ENCODE data around the gene UBE4A.
"Not testable (repeated sequence)": the region's sequence is repeated elsewhere in the genome, so short reads cannot be mapped to it uniquely, and the experiment has no call there.

The UBE4A gene

DNA sequence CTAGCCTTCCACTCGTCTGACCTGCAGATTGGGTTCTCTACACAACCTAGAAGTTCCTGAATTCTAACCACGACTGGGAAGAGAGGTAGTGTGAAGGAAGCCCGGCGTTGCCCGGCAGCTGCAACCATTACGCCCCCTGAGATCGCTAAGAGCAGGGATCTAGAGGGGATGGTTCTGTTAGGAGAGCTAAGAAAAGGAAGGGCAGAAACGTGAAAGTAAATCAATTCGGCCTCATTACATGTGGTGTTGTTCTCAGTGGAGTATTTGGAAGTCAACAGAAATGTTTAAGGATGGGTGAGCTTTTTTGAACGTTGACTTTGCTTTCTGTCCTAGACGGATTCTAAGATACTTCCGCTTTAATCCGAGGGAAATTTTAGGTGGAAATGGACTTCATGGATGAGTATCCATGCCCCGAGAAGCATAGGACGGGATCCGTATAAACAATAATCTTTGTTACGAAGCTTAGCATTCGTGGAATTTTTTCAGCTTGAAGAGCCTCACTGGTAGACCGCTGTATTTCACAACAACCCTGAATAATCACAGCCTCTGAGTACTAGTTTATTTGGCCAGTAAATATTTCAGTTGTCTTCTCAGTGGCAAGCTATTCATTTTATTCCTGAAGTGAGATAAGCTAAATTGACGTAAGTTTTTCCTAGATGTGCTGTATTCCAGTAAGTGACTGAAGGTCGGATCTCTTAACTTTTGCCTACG is 42.6 kb downstream of the UBE4A start:
- DNase-seq, result no peak

DNA sequence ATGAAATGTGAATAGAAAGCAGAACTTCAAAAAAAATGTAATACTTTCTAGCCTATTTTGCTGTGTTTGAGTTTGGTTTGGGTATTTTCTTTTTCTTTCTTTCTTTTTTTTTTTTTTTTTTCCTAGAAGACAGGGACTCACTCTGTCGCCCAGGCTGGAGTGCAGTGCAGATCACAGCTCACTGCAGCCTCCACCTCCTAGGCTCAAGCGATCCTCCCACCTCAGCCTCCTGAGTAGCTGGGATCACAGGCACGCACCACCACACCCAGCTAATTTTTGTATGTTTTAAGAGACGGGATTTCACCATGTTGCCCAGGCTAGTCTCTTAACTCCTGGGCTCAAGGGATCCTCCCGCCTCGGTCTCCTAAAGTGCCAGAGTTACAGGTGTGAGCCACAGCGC is 43.2 kb downstream of the UBE4A start:
- DNase-seq, result not testable (repeated sequence)

DNA sequence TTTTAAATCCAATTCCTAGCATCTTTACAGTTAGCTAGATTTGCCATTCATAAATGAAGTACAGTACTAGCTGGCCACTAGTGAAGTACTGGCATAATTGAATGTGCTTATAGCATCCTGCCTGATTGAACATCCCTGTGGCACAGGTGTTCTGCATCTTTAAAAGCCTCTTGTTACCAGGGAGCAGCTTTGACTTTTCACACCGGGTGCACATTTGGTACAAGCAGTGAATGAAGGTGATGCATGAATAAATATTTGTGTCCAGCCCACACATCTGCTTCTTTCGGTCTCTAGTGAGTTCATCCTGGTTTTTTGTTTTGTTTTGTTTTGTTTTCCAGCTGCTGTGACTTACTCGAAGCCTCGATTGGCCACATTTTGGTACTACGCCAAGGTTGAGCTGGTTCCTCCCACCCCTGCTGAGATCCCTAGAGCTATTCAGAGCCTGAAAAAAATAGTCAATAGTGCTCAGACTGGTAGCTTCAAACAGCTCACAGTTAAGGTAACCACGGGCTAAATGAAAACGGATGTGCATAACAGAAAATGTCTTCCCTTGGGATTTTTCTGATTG is 47.3 kb downstream of the UBE4A start:
- no peak for DNase-seq

DNA sequence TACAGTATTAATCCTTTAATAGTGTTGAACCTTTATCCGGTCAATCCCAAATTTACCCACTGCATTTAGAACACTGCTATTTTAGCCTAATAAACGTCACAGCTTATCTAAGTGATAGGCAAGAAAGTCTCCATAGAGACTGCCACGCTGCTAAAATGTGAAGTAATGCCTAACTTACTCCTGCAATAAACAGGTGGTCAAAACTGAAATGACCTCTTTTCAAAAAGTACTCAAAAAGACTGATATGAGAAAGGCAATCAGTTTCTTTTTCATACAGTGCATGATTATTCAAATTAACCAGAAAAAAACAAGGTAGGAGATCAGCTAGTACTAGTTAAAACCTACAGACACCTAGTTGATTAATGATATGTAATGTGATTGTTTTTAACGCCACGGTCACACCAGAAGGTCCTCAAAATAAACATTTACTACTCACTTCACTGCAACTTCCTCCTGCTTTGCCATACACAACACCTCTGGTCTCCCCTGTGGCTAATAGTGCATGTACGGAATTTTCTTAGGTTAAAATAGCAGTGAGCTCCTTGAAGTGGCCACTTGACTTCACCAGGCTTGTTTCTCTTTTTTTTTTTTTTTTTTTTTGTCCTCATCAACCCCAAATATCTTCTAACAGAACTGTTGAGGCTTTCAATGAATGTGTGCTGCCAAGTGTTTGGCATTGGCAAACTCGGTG is 50.8 kb downstream of the UBE4A start:
- no peak for DNase-seq

DNA sequence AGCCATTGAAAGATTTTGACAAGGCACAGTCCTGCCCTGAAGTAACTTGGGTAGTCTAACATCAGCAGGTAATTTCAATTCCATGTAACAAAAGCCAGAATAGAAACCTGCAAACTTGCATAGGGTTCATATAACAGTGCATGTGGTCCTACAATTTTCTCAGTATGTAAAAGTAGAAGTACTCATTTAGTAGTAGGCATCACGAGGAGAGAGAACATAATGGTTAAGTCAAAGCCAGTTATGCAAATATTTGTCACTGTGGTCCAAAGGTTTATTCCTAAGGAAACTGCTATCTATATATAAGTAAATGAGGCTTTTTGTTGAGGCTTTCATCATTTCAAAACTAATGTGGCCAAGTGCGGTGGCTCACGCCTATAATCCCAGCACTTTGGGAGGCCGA is 52.1 kb downstream of the UBE4A start:
- DNase-seq, result no peak

DNA sequence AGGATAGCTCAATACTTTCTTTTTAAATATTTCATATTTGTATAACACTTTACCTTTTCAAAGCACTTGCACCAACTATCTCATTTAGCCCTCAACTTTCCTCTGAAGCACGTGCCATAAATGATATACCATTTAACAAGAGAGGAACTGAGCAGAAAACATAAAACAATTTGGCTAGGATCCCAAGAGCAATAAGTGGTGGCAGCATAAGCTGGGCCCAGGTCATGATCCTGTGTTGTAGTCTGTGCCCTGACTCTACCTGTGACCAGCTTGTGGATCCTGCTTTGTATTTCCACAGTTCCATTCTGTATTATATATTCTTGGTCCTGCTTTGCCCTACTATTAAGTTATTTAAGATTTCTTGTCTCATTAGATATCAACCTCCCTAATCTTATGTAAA is 53.5 kb downstream of the UBE4A start:
- DNase-seq, result no peak

DNA sequence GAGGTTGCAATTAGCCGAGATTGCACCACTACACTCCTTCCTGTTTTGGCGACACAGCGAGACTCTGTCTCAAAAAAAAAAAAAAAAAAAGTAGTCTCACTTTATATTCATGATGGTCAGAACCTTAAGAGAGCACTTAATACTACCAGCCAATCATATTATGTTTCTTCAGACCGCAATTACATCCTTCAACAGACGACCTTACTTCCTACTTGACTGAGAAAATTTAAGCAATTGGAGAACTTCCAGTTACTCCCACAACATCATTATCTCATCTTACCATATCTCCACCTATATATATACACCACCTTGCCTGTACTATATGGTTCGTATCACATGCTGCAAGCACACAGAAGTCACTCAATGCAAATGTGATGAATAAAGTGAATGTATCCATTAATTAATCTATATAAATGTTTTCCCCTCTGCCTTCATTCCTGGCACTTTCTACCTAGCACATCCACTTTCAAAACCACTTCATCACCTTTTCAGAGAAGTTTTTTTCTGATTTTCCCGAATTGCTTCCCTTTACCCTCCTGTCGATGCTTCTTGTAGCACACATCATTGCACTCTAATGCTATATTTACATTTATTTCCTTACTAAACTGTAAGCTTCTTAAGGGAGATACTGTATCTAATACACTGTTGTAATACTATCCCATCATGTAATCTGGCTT is 55.8 kb downstream of the UBE4A start:
- DNase-seq, result no peak

DNA sequence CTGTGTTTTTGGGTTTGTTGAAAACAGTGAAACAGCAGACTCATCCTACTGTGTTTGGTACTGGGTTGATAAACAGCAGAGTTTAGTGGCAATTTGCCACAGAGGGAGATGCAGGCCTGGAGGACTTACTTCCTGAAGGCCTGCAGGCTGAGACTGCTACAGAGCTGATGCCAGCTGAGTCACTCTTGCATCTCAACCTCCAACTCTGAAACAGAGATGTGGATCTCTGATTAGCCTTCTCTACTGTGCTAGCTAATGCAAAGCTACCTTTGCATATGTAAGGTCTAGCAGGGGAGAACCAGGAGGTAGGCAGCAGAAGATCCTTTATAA is 56.3 kb downstream of the UBE4A start:
- peak; percentile 36 for DNase-seq

DNA sequence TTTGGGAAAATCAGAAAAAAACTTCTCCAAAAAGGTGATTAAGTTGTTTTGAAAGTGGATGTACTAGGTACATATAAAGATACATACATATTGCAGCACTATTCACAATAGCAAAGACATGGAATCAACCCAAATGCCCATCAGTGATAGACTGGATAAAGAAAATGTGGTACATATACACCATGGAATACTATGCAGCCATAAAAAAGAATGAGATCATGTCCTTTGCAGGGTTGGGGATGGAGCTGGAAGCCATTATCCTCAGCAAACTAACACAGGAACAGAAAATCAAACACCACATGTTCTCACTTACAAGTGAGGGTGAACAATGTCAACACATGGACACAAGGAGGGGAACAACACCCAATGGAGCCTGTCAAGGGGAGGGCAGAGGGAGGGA is 57.5 kb downstream of the UBE4A start:
- DNase-seq, result not testable (repeated sequence)

DNA sequence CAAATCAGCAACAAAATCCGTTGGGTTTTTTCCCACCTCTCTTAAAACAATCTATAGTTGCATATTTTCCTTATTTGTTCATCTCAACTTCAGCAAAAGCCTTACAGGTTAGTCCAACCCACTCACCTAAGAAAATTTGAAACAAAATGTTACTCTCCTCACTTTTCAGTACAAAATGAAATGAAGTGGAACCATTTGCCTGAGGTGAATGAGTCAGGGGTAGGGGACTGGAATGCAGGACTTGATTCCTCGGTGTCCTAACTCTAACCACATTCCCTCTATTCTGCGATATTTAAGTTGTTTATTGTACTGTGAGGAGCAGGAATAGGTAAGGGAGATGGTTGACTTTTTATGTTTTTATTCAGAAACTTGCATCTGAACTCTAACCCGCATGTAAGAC is 58.4 kb downstream of the UBE4A start:
- DNase-seq, result no peak

DNA sequence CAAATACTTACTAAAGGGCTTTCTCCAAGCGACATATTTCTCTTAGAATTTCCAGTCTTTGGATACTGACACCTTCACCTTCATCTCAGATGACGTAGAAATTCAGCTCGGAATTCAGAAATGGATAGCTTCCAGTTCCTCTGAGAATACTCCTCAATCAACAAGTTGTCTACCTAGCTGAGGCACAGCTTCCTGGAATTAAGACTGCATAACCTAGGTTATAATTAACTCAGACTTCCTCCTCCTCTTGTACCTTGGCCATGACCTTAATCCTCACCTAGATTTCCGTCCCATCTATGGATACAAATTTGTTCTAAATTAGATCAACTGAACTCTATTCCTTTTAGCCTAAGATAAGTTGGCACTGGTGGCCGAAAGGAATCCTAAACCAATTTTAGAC is 59.4 kb downstream of the UBE4A start:
- no peak for DNase-seq

DNA sequence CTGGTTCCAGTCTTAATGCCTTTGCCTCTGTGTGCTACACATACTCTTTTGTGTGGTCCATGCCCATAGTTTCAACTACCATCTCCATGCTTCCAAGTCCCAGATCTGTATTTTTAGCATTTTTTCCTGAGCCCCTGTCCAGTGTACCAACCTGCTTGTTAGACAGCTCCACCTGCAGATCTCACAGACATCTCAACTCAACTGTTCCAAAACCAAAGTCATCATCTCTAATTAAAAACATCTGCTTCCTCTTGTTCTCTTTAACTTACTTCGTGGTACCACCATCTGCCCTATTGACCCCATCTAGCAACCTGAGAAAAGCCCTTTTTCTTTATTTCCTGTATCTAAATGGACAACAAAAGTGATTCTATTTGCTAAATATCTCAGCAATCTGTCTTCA is 68.3 kb downstream of the UBE4A start:
- DNase-seq, result no peak

DNA sequence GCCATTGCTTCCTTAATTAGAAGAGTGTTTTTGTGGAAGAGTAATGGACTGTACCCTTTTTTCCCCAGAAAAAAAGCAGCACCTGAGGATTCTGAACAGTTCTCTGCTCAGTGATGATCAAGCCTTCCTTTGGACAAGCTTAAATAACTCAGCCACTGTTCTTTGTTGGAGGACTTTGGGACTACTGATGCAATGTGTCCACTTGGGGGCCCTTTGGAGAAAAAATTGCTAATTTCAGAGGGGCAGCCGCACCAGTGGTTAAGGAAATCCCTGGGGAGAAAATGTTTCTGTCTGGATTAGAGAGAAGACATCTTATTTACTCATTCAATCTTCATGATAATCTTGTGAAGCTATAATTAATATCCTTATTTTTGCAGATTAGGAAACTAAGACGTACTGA is 71.6 kb downstream of the UBE4A start:
- no peak for DNase-seq

DNA sequence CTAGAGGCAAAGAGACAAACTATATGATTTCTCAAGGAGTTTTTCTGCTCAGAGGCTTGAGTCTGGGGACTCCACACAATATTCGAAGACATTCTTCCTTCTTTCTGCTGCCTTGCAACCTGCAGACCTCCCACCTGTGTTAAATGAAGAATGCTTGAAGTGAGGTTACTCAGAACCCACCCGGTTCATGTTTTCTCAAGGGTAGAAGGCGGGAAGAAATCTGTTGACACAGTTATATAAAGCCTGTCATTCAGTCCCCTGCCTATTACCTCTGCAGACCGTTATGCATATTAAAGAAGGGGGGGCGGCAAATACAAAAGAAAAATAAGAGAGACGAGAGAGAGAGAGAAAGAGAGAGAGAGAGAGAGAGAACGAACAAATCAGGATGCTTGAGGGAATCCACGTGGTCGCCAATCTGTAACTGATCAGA is 74.7 kb downstream of the UBE4A start:
- peak; percentile 73 for DNase-seq

DNA sequence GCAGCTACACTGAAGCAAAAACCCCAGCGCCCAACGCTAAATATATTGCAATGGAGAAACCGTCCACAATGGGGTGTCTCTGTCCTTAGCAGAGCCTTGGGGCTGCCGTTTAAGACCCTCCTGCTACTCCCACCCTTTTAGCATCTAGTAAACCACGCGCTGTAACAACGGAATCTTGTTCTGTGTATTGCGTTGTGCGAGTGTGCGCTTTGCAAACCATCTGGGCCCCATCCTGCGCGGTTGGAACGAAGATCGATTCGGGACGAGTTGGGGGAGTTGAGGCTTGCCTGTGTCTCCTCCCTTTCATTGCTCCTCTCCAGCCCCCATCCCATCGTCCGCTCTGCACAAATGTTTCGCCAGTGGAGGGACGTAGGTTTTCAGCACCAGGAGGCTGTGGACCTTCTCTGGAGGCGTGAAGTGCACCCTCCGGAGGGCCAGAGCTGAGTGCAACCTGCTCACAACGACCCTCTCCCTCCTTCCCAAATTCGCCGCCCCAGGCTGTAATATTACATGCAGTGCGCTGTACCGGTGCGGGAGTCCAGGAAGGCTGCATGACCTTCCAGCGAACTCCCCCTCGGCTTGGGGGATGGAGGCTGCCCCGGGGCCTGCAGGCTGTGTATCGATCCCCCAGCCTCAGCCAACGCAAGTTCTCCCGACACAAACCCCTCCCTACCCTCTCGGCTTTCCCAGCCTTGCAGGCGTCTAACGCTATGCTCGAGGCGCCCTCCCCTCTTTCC is 75.3 kb downstream of the UBE4A start:
- no peak for DNase-seq

DNA sequence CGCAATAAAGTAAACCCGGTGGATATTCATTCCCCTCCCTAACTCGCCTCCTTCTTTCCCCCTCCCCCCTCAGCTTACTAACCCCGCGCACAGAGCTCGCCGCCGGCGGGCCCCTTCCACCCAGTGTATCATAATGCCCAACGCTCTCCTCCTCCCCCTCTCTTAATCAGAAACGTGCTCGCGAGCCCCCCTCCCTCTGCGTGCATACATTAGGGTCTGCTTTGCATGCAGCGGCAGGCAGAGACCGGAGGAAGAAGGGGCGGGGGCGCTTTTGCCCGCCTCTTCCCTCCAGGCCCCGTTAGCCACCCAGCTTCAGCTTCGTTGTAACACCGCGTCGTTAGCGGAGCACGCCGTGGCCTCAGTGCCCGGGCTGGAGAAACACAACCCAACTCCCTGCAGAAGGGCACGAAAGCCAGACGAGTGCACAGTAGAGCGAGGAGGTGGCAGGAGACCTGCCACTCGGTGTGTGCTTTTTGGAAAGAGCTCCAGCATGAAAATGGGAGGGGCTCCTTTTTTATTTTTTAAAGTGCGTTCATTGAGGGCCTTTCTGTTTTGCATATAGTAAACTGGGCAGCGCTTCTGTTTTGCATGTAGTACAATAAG is 76.0 kb downstream of the UBE4A start:
- peak; percentile 69 for DNase-seq

DNA sequence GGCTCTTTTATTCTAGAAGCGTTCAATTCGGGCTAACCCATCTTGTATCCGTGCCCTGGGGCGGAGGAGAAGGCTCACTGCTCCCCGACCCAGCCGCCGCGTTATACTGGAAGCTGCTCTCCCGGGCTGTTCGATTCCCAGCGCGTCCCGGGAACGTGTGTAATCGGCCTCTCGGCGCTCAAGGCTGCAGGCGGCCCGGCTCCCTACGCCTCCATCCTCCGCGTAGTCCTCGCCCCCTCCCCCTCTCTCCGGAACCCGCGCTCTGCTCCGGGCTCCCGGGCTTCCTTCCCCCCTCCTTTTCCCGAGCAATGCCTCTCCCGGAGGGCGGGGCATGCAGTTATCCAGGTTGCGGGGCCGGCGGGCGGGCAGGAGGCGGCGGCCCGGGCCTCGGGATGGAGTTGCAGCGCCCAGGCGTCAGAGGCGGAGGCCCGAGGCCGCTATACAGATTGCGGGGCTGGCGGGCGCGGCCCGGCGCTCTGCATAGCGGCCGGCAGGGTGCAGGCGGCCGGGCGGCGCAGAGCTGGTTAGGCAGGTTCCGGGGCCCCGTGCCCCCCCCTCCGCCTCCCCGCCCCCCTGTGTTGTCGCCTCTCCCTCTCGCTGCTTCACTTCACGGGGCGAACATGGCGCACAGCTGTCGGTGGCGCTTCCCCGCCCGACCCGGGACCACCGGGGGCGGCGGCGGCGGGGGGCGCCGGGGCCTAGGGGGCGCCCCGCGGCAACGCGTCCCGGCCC is 76.7 kb downstream of the UBE4A start, which contains the start of gene KMT2A:
TSS of gene KMT2A (plus strand) at position 600 of the 732 bp plus-strand sequence. CDS start at position 621, 21 bp downstream.
- peak; percentile 94 for DNase-seq

DNA sequence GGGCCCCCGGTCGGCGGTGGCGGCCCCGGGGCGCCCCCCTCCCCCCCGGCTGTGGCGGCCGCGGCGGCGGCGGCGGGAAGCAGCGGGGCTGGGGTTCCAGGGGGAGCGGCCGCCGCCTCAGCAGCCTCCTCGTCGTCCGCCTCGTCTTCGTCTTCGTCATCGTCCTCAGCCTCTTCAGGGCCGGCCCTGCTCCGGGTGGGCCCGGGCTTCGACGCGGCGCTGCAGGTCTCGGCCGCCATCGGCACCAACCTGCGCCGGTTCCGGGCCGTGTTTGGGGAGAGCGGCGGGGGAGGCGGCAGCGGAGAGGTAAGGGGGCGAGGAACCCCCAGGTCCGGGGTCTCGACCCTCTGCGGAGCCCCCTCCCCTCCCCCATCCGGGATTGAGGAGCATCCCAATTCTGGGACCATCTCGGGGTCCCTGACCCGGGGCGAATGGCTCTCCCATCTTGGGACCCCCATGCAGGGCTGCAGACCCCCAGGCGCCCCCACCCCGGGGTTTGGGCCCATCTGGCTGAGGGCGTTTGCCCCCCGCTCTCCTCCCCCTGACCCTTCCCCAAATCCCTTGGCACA is 77.3 kb downstream of the UBE4A start:
- peak; percentile 38 for DNase-seq

DNA sequence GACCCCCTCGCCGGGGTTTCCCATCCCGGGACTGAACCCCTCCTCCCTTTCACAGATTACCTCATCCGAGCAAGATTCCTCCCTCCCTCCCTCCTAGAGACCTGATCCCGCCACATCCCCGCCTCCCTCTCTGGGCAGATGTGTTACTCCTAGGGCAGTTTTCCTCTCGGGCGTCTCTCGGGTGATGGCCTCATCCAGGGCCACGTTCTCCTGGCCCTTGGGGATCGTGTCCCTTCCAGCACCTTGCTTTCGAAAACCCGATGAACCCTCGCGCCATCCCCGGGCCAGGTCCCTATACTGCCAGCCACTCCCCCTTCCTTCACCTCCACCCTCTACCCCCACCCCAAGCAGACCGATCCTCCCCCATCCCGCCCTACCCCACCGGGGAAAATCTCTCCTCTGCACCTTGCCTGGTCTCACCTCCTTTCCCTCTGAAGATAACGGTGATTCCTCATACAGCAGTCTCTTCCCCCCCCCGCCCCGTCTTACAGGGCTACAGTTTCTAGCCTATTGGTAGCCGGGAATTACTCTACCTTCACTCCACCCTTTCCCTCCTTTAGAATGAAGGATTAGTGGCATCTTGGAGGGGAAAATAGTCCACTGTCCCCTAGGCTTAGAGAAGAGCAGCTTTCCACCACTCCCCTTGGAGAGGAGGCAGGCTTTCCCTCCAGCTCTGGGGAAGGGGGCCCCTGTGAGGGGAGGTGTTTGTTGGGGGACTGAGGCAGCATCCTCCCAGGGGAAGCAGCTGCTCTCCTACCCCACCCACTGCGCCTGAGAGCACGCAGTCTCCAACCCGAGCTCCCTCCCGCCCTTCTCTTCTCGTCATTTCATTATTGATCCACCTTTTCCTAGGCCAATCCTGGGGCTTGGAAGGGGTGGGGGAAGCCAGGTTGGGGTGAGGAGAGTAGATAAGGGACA is 78.1 kb downstream of the UBE4A start:
- peak; percentile 42 for DNase-seq

DNA sequence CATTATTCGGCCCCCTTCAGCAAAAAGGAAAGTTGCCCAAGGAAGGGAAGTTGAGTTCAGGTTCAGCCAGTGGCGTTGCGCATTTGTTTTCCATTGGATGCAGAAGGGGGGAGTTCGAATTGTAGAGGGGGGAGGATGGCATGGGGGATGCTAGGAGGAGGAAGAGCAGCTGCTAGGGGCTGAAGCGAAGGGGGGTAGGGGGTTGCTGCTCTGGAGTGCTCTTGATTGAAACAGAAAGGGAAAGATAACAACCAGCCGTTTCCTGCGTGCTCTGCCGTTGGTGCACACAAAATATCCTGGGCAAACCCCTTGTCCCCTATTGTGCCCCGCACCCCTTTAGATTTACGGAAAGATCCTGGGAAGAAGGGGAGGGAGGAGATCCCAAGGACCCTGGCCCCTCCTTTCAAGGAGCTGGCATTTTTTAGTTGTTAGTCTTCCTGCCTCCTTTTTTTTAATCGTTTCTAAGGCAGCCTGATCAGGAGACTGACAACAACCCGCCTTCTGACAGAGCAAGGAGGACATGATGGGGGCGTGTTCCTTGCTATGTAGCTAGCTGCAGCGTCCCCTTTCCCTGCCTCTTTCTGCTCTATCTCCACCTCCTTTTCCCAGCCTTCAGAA is 79.0 kb downstream of the UBE4A start:
- DNase-seq, result peak; percentile 51

All from CD4-positive, alpha-beta T cell treated with Interleukin-4 for 4 hours (primary cell).